ENCODE results near the gene NDOR1. TPM values are rescaled to one million over a fixed set of nuclear protein-coding genes. Genes with fewer than 3 reads are reported as not detected.

NDOR1 gene
- polyA plus RNA-seq, 1 experiment = 7.1 TPM

DNA sequence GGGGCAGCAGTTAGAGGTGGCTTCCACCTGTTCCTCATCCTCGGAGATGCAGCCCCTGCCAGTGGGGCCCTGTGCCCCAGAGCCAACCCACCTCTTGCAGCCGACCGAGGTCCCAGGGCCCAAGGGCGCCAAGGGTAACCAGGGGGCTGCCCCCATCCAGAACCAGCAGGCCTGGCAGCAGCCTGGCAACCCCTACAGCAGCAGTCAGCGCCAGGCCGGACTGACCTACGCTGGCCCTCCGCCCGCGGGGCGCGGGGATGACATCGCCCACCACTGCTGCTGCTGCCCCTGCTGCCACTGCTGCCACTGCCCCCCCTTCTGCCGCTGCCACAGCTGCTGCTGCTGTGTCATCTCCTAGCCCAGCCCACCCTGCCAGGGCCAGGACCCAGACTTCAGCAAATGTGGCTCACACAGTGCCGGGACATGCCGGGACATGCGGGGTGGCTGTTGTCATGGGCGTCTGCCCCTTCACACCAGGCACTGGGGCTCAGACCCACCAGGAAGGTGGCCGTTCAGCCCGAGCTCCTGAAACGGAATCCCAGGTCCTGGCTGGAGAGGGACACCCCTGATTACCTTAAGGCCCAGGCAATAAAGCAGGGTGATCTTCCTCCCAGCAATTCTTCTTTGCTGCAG is 20.3 kb downstream of the NDOR1 start:
- H3K4me3 ChIP-seq (ENCODE audit: low read depth, low read length) = no peak overlapping the region
- no peaks in the 10 kb centered on the region for H3K27me3 ChIP-seq (ENCODE audit: control insufficient read depth, insufficient read depth, low read length)
- ChIA-PET POLR2A (no interaction called here), CTCF (interaction anchor here (0.9 to 5.6 kb wide), 15 partner anchors 11 to 278 kb away, joined by 3 to 37 read pairs (median 11); partner anchors contain the start of genes ABCA2, DPP7, NPDC1 and SSNA1)
- no peaks in the 10 kb centered on the region; the same call in 1 of the 2 replicates for H3K36me3 ChIP-seq (ENCODE audit: control insufficient read depth, insufficient read depth, low read length)
- TF ChIP-seq CTCF (IDR thresholded peaks at IDR 0.05; ENCODE audit: insufficient read depth, low read depth, low read length) = no peak
- DNase-seq (ENCODE audit: low read depth) = no peak

DNA sequence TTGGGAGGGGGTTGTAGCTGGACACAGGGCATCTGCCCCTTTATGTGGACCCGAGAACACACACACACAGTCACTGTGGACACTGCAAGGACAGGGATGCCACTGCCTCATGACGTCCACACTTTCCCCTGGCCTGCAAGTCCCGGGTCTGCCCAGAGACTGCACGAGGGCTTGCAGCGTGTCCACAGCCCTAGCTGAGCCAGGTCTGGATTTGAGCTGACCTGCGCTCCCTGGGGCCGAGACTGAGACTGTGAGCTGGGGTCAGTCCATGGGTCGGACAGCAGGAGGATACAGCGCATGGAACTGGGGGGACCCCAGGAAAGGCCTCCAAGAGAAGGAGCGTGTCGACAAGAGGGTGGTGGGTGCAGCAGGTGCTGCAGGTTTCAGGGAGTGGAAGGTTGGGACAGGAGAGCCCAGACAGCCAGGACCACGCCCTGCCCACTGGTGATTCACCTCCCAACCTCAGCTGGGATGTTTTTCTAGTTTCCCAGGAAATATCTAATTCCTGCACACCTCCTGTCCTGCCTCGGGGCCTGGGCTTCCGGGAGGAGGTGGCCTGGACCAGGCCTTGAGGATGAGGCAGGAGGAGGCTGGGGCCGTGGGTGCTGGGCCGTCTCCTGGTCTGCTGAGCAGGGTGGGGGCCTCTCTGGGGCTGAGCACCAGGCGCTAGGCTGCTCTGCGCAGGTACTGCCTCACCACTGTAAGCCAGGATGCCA is 21.0 kb downstream of the NDOR1 start:
- Histone ChIP-seq H3K27me3 (ENCODE audit: control insufficient read depth, insufficient read depth, low read length) (no peaks in the 10 kb centered on the region), H3K36me3 (ENCODE audit: control insufficient read depth, insufficient read depth, low read length) (no peaks in the 10 kb centered on the region; the same call in 1 of the 2 replicates), H3K4me3 (ENCODE audit: low read depth, low read length) (no peak overlapping the region)
- POLR2A ChIA-PET = interaction anchor here (0.7 kb wide), 1 partner anchor 29 kb away, joined by 3 read pairs; no protein-coding TSS in a partner anchor
- CTCF ChIA-PET = interaction anchor here (0.9 to 4.2 kb wide), 20 partner anchors 11 to 278 kb away, joined by 3 to 37 read pairs (median 6); partner anchors contain the start of genes ABCA2, DPP7, NPDC1 and SSNA1
- DNase-seq (ENCODE audit: low read depth) = no peak
- no peak for TF ChIP-seq CTCF (IDR thresholded peaks at IDR 0.05; ENCODE audit: insufficient read depth, low read depth, low read length)

- Histone ChIP-seq H3K27me3 (ENCODE audit: control insufficient read depth, insufficient read depth, low read length) (no peaks in the 10 kb centered on the region), H3K36me3 (ENCODE audit: control insufficient read depth, insufficient read depth, low read length) (no peaks in the 10 kb centered on the region; the same call in 1 of the 2 replicates), H3K4me3 (ENCODE audit: low read depth, low read length) (no peak within 1 kb of the TSS)
- POLR2A ChIA-PET = interaction anchor here (0.5 kb wide), 1 partner anchor 22 kb away, joined by 6 read pairs; no protein-coding TSS in a partner anchor
- DNase-seq (ENCODE audit: low read depth) = no peak
- TF ChIP-seq CTCF (IDR thresholded peaks at IDR 0.05; ENCODE audit: insufficient read depth, low read depth, low read length) = peak; percentile 91
- CTCF ChIA-PET = interaction anchor here (0.6 to 4.2 kb wide), 26 partner anchors 10 to 198 kb away, joined by 3 to 37 read pairs (median 5); partner anchors contain the start of genes ABCA2, DPP7, NPDC1 and SSNA1
These were observed 21.8 kb downstream of the NDOR1 start, which contains the start of gene RNF224 for GRCh38 chr9:137227054-137227852. Gene RNF224 (plus strand): TSS chr9:137227502. CDS start chr9:137228336, 834 bp downstream.

DNA sequence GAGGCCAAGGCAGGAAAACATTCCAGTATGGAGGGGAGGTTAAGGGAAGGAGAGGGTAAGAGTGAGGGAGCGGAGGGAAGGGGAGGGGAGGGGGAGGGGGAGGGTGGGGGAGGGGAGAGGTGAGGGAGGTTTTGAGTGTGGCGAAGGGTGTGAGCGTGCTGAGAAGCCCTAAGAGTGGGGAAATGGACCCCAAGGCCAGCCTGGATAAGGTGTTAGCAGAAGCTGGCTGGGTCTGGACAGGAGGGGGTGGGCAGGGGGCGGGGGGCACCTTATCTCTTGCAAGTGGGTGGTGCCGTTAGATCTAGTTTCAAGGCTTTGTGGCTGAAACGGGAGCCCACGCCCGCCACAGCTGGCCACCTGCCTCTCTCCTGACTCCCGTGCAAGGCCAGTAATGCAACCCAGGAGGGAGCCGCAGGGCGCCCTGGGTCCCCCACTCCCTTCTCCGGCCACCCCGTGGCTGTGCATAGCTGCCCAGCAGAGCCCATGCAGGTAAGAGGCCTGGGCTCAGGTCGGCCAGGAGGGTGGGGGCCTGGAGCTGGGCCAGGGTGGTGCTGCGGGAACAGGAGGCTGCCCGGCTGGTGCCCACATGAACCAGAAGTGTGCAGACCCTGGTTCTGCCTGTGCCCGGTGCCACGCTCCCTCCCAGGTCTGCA is 22.5 kb downstream of the NDOR1 start:
- no peak for DNase-seq (ENCODE audit: low read depth)
- no peak for TF ChIP-seq CTCF (IDR thresholded peaks at IDR 0.05; ENCODE audit: insufficient read depth, low read depth, low read length)
- Histone ChIP-seq H3K36me3 (ENCODE audit: control insufficient read depth, insufficient read depth, low read length) (no peaks in the 10 kb centered on the region; the same call in 1 of the 2 replicates), H3K27me3 (ENCODE audit: control insufficient read depth, insufficient read depth, low read length) (no peaks in the 10 kb centered on the region), H3K4me3 (ENCODE audit: low read depth, low read length) (no peak overlapping the region)
- ChIA-PET CTCF (interaction anchor here (0.7 to 4.2 kb wide), 23 partner anchors 9 to 199 kb away, joined by 3 to 37 read pairs (median 6); partner anchors contain the start of genes ABCA2, DPP7, NPDC1 and SSNA1), POLR2A (interaction anchor here (0.5 kb wide), 1 partner anchor 23 kb away, joined by 6 read pairs; no protein-coding TSS in a partner anchor)
